ENCODE results near the gene UNC119B.

GRCh38 chr12:120741476-120742421 is 31.5 kb downstream of the UNC119B start:
- TF ChIP-seq CTCF (IDR thresholded peaks at IDR 0.05; ENCODE audit: insufficient read depth, low read depth, low read length) (no peak), EZH2 (IDR thresholded peaks at IDR 0.05; ENCODE audit: insufficient read depth, low read length) (no peak)
